ENCODE results near the gene MAP3K13.

- no peak for TF ChIP-seq CTBP1 (IDR thresholded peaks at IDR 0.05; ENCODE audit: borderline replicate concordance)
- TF ChIP-seq ZNF384 (IDR thresholded peaks at IDR 0.05) = no peak
- no peak for TF ChIP-seq TARDBP (IDR thresholded peaks at IDR 0.05)
- no peak for TF ChIP-seq SP1 (IDR thresholded peaks at IDR 0.05)
- no peak for TF ChIP-seq FOXK2 (IDR thresholded peaks at IDR 0.05)
- no peak for TF ChIP-seq FOXA1 (IDR thresholded peaks at IDR 0.05)
These were observed 140.1 kb downstream of the MAP3K13 start for GRCh38 chr3:185502987-185503386.

All from HEK293T (cell line).